GM12872 (cell line): ENCODE data around the gene UNK.

Source experiments
- TF ChIP-seq, protein P1 (sequence below): IDR thresholded peaks from 3 replicates; pipeline ENCODE4 v1.5.1; 2011; ENCODE audit warnings: low read depth, mild to moderate bottlenecking, low read length, moderate library complexity; ENCODE audit not compliant: insufficient read depth

The UNK gene

DNA sequence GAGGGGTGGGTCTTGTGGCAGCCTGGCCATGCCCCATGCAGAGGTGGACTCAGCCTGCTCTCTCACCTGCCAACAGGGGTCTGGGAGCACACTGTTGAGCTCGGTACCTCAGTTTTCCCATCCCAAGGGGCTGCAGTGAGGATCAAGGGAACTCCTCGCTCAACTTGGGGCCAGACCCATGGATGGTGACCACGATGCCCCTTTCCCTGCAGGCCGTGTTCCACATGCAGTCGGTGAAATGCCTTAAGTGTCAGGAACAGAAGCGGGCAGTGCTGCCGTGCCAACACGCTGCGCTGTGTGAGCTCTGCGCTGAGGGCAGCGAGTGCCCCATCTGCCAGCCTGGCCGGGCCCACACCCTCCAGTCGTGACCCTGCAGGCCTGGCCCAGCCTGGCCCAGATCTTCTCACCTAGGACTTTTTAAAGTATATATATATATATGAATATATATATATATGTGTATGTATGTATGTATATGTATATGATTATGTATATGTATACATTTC lies 39.5 kb downstream of the UNK start:
- TF ChIP-seq, protein P1, sequence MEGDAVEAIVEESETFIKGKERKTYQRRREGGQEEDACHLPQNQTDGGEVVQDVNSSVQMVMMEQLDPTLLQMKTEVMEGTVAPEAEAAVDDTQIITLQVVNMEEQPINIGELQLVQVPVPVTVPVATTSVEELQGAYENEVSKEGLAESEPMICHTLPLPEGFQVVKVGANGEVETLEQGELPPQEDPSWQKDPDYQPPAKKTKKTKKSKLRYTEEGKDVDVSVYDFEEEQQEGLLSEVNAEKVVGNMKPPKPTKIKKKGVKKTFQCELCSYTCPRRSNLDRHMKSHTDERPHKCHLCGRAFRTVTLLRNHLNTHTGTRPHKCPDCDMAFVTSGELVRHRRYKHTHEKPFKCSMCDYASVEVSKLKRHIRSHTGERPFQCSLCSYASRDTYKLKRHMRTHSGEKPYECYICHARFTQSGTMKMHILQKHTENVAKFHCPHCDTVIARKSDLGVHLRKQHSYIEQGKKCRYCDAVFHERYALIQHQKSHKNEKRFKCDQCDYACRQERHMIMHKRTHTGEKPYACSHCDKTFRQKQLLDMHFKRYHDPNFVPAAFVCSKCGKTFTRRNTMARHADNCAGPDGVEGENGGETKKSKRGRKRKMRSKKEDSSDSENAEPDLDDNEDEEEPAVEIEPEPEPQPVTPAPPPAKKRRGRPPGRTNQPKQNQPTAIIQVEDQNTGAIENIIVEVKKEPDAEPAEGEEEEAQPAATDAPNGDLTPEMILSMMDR: no peak

DNA sequence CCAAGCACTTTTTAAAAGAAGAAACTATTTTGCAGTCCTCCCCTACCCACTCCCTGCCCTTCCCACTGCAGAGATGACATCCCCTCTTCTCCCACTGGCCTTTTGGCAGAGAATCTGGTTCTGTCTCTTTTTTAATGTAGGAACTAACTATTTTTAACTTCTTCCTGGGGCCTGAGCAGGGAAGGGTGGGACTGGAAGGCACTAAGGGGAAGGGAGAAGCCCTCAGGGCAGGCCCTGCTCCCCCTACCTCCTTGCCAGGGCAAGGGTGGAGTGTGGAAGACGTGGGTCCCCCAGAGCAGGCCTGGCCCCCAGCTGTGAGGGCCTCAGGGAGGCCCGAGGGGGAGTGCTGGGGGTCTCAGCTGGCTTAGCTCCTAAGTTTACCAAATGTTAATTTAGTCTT lies 40.1 kb downstream of the UNK start:
- TF ChIP-seq, protein P1: no peak

DNA sequence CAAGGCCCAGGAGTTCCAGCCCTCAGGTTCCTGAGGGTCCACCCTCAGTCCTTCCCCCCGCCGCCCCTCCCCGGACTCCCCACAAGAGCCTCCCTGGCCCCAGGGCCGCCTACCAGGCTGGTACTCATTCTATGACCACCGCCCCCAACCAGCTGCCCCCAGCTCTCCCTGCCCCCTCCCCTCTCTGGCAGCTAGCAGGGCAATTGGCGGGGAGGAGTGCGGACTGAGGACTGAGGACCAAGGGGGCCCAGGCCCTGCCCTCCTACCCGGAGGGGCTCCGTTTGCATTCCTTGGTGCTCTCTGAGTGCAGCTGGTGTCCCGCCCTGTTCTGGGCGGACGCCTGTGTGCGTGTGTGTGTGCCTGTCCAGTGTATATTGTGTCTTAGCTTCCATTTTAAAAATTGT lies 40.5 kb downstream of the UNK start:
- TF ChIP-seq, protein P1: no peak

DNA sequence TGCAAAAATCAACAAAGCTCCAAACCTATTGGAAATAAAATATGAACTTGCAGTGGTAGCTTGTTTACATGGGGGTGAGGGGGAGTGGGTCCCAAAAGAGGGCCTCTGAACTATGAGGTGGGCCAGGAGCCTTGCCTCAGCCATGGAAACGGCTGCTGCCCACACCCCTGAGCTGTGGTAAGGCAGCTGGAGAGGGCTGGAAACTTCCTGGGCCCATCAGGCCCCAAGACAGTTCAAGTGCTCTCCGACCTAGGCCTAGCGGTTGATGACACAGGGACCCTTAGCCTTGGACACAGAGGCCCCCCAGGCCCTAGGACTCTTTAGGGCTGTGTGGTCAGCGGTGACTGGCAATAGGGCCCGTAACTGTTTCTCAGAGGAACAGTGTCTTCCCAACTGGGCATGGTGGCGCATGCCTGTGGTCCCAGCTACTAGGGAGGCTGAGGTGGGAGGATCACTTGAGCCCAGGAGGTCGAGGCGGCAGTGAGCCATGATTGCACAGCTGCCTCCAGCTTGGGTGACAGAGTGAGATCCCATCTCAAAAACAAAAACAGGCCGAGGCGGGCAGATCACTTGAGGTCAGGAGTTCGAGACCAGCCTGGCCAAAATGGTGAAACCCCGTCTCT lies 41.3 kb downstream of the UNK start:
- TF ChIP-seq, protein P1: no peak

DNA sequence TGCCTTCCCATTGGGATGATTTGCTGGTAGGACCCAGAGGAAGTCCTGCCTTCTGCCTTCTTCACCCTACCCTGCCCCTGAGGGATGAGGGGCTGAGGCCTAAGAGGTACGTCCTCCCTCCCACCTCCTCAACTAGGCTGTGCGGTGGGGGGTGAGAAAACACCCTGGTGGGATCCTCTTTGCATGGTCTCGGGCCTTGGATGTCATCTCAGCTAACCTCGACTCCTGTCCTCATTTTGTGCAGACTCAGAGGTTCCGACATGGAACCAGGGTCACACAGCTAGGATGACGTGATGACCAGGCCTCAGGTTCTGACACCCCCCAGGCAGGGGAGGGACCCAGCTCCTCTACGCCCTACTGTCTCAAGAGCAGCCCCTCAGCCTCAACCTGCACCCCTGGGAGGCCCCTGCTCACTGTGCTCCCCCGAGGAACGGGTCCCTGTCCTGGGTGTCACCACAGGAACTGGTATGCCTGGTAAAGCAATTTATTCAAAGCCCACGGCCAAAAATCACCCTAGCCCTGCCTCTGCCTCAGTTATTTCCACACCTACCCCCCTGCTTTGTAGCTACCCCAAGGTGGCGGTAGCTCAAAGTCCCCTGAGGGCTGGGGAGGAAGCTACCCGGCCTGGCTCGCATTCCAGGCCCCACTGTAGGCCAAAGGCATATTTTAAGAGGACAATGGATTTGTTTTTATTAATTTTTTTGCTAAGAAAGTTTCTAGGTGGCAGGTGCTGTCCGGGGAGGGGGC lies 42.1 kb downstream of the UNK start:
- TF ChIP-seq, protein P1: no peak

DNA sequence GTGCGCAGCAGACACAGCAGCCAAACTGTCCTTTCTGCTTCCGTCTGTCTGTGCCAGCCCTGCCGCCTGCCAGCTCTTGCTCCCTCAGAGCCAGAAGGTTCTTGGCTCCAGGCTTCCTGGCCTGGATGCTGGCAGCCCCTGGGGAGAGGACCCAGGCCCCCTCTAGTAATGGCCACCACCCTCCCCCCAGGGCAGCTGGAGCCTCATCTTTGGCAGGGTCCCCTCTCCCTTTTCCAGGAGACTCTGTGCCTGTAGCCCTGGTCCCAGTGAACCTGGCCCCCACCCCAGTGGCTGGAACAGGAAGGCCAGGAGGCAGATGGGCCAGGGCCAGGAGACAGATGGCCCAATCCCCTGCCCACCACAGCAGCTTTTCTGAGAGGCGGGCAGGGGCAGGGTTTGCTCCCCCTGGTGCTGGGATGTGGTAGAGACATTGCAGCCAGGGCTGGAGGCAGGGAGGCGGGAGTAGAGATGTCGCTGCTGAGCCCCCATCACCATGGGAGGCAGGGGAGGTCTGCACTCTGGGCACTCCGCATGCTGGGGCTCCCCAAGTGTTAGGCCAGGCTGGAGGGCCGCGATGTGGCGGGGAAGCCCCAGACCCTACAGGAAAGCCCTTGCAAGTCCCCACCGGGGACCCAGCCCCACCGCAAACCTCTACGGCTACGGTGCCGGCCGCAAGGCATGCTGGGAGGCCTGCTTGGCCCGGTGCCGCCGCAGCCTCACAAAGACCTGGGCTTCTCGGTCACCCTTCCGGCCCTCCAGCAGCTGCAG lies 42.9 kb downstream of the UNK start:
- TF ChIP-seq, protein P1: peak; percentile 79

DNA sequence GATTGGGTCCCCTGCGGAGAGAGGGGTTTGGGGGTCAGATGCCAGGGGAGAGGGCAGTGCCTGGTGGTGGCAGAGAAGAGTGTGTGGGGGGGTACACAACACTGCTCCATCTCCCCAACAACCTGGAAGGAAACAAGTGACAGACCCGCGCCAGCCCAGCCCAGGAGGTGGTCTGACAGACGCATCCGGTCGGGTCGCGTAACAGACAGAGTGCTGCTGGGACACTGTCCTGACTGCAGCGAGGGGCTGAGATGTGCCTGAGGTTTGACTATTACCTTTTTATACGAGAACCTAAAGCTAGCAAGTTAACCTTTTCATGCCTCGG lies 43.4 kb downstream of the UNK start:
- TF ChIP-seq, protein P1: no peak
